ENCODE results near the gene DEPDC7.
"Not testable (repeated sequence)": the region's sequence is repeated elsewhere in the genome, so short reads cannot be mapped to it uniquely, and the experiment has no call there.

DEPDC7 gene

DNA sequence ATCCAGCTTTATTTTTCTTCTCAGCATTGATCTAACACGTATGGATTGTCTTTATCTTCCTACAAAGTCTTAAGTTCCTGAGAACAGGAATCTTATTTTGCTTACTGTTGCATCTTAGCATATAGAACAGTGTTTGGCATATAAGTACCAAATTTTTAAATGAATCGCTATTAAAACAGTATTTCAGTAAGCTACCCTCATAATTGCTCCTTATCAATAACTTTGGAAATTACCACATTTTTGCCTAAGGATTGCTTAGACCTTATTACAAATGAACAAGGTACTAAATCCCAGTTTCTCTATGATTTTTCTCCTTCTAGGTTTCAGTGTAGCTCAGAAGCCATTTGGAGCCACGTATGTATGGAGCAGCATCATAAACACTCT lies 9.7 kb downstream of the DEPDC7 start:
- DNase-seq (ENCODE audit: low read depth) = no peak

DNA sequence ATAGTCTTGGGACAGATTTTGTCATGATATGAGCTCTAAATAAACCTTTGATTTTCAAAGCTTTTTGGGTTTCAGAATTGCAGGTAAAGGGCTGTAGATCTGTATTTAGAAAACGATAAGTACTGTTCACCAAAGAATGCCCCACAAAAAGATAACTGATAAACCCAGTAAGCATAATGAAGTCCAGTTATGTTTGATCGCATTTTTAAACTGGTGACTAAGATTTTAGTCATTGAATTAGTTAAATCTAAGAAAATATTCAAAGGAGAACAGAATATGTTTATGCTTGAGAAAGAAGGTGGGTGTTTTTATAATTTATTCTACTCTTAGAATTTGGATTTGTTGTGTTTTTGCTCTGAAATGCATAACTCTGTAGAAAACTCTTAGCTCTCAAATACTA lies 11.6 kb downstream of the DEPDC7 start:
- no peak for DNase-seq (ENCODE audit: low read depth)

- no peak for DNase-seq (ENCODE audit: low read depth)
These were observed 12.3 kb downstream of the DEPDC7 start for GRCh38 chr11:33027846-33028536.

DNA sequence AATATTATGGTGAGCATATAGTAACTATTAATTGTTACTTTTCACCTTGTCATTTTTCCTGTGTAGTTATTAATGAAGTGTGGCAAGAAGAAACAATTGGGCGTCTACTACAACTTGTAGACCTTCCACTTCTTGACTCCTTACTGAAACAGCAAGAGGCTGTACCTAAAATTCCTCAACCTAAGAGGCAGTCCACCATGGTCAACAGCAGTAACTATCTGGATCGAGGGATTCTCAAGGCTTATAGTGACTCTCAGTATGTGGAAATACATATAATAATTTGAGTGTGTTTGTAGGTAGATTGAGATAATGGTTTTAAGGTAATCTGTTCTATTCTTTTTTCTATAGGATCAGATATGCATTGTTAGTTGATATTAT lies 12.8 kb downstream of the DEPDC7 start:
- no peak for DNase-seq (ENCODE audit: low read depth)

DNA sequence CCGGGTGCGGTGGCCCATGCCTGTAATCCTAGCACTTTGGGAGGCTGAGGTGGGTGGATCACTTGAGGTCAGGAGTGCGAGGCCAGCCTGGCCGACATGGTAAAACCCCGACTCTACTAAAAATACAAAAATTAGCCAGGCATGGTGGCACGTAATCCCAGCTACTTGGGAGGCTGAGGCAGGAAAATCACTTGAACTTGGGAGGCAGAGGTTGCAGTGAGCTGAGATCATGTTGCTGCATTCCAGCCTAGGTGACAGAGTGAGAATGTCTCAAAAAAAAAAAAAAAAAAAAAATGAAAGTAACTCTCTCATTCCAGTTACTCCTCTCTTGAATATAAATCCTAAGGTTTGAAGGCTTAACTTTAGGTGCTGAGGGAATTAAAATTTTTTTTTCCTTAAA lies 13.5 kb downstream of the DEPDC7 start:
- not testable (repeated sequence) for DNase-seq (ENCODE audit: low read depth)

GRCh38 chr11:33033493-33033892 lies 17.8 kb downstream of the DEPDC7 start:
- no peak for DNase-seq (ENCODE audit: low read depth)

DNA sequence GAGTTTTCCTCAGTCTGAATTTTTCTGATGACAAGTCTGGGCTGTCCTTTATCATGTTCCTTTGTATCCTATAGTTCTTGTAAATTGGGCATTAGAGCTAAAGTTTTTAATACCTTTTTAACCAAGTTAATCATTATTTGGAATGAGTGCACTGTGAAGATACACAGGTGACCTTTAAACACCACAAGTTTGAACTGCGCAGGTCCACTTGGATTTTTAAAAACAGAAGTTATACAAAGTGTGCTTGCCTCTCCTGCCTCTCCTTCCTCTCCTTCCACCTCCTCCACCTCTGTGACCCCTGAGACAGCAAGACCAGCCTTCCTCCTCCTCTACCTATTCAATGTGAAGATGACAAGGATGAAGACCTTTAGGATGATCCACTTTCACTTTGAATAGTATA lies 19.3 kb downstream of the DEPDC7 start:
- no peak for DNase-seq (ENCODE audit: low read depth)

DNA sequence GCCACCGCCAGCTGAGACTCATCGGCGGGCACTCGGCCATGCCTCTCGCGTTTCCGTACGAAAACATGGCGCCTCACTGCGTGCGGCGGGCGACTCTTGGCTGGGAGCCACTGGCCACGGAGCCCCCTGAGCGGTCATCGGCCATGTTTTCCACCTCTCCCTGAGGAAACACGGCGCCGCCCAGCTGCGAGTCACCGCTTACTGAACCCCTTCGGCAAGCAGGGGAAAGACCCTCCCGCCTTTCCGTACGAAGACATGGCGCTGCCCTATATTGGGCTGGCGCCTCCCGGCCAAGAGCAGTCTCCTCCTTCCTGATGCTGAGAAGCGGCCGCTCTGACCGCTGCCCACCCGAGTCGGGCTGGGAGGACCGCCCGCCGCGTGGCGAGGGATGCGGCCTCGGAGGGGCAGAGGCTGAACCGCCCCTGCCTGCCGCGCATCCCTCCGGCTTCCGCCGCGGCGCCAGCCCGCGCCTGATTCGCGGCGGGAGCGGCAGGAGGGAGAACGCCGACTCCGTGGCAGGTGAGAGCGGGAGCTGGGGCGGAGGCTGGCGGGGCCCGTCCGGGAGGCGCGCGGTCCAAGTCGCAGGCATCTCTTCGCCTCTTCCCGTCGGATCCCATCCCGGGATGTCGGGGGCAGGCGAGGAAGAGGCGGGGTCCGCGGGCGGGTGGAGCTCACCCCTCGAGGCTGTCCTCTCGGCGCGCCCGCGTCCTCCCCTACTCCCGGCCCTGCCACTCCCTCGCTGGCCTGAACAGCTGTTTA lies 23.8 kb downstream of the DEPDC7 start, which contains the start of gene TCP11L1:
TCP11L1 (plus strand) TSS at position 299 of the 759 bp plus-strand sequence. CDS start 4,202 bp downstream, outside the sequence.
- DNase-seq (ENCODE audit: low read depth) = peak; percentile 54

DNA sequence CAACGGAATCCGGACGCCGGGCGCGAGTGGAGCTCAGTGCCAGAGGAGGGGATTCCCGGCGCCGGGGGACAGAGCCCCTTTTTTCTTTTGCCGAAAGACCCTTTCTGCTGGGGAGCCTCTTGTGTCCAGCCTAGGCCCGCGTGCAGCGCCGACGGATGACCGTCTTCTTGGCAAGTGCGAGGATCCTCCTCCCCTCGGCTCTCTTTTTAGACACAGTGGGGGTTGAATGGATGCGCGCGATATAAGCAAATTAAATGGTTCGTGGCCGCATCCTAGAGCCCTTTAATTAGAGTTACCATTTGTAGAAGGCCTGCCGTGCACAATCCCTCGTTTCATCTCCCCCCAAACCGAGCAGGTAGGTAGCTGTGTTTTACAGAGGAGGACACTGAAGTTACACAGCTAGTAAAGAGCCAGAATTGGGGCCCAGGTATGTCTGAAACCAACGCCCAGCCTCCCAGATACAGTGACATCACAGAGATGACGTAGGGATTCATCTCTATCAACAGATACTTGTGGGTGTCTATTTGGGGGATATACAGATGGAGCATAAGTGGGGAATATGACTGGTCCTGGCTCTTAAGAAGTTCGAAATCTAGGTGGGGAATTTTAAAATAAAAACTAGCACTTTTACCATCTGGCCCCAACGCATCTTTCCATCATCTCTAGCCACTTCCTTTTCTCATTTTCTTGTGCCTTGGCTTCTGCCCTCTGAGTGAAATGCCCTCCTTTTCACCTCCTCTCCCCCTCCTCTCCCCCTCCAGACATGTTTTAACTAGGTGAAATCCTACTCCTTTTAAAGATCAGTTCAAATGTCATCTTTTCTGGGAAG lies 24.6 kb downstream of the DEPDC7 start:
- no peak for DNase-seq (ENCODE audit: low read depth)

GRCh38 chr11:33040862-33041453 lies 25.3 kb downstream of the DEPDC7 start:
- no peak for DNase-seq (ENCODE audit: low read depth)

GRCh38 chr11:33043221-33043830 lies 27.6 kb downstream of the DEPDC7 start:
- DNase-seq (ENCODE audit: low read depth) = no peak

- no peak for DNase-seq (ENCODE audit: low read depth)
These were observed 28.6 kb downstream of the DEPDC7 start for GRCh38 chr11:33044285-33044756.

- no peak for DNase-seq (ENCODE audit: low read depth)
These were observed 30.0 kb downstream of the DEPDC7 start for GRCh38 chr11:33045551-33046255.

DNA sequence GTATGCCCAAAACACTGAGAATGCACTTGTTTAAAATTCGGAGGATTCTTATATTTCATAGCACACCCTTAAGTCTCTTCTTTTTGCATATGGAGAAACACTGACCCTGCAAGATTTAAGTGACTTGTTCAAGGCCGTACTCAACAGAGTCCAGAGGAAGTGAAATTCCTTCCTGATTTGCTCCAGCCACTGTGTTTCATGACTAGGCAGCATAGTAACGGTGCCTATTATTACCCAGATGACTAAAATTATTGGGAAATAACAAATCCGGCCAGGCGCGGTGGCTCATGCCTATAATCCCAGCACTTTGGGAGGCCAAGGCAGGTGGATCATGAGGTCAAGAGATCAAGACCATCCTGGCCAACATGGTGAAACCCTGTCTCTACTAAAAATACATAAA lies 33.0 kb downstream of the DEPDC7 start:
- DNase-seq (ENCODE audit: low read depth) = not testable (repeated sequence)

- not testable (repeated sequence) for DNase-seq (ENCODE audit: low read depth)
These were observed 34.1 kb downstream of the DEPDC7 start for GRCh38 chr11:33049565-33050408.

DNA sequence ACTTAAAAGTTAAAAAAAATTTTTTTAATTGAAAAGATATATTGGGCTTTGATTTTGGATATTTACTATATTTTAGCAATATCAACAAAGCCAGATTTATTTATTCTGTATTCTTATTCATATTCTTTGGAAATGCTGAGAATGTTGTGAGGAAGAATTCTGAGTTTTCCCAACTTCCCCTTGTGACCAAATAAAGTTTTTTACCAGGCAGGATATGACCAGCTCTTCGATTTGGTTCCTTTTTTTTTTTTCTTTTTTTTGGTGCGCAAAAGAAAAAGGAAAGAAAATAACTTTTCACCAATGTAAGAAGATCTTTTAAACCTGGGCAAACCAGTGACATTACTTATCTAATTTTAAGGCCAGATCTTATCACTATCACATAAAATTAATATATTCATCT lies 36.6 kb downstream of the DEPDC7 start:
- no peak for DNase-seq (ENCODE audit: low read depth)

GRCh38 chr11:33055375-33055774 lies 39.7 kb downstream of the DEPDC7 start:
- DNase-seq (ENCODE audit: low read depth) = no peak

DNA sequence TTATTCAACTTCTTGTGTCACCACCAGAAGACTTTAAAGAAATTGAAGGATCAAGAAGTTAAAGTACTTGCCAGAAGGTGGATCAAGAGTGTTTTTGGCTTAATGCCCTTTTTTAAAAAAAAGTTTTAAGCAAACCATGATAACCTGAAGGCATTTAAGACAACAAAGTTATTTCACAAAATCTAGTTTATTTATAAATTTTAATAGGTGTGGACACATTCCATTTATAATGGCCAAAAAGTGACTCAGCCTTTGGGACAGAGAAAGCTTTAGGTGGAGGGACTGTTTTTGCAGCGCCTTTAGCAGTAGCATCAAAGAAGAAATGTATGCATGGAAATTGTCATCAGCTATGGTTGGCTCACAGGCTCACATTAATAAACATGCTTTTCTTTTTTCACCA lies 41.6 kb downstream of the DEPDC7 start:
- no peak for DNase-seq (ENCODE audit: low read depth)

DNA sequence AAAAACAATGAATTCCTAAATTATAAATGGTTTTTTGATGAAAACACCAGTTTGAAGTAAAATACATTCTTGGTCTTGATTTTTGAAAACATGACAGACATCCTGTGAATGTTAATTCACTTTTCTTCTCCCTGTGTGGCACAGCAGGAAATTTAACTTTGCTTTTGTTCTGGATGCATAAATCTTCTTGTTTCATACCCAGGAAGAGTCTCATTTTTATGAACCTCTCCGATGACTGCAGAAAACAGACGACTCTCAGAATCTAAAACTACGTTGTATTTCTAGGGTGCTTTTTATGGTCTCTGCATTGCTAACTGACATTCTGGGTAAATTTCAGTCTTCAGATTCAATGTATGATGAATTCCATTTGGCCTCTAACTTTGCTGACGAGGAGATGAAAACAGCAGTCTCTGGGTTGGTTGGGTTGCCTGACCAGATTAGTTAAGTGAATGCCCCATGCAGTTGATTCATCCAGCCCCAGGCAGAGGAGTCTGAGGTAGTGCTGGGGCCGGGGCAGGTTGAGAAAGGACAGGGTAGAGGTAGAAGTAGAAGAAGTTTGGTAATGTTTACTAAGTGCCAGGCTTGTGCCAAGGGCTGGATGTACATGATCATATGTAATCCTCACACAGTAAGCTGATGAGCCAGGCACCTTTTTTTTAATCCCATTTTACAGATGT lies 43.8 kb downstream of the DEPDC7 start:
- no peak for DNase-seq (ENCODE audit: low read depth)

GRCh38 chr11:33060271-33060670 lies 44.6 kb downstream of the DEPDC7 start:
- DNase-seq (ENCODE audit: low read depth) = no peak

All from GM04503 (cell line).